Measurements from ENCODE around the gene PDS5B. TPM values are rescaled to one million over a fixed set of nuclear protein-coding genes. Genes with fewer than 3 reads are reported as not detected.

PDS5B gene
- total and polyA plus RNA-seq, 2 experiments from 2014 or later, result 43.9 to 46.5 TPM

DNA sequence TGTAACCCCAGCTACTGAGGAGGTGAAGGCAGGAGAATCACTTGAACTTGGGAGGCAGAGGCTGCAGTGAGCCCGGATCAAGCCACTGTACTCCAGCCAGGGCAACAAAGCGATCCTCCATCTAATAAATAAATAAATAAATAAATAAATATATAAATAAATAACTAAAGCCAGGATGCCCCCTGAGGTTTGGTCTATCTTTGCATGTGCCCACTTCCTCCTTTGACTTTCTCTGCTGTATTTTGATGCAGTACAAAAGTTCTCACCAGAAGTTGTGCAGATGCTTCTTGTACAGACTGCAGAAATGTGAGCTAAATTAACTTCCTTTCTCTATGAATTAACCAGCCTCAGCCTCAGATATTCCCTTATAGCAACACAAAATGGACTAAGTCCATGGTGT, 41.2 kb upstream of the PDS5B start:
- TF ChIP-seq ZNF331 (CRISPR knock-in tag; IDR thresholded peaks at IDR 0.05; ENCODE audit: low read depth) (no peak), STAT1 (IDR thresholded peaks at IDR 0.05; ENCODE audit: unreplicated experiment) (no peak), EZH2 (IDR thresholded peaks at IDR 0.05; ENCODE audit: low read depth, unreplicated experiment) (no peak)
- Histone ChIP-seq H3K4me3 (no peak overlapping the region), H3K36me3 (ENCODE audit: insufficient read depth) (no peaks in the 10 kb centered on the region), H4K20me1 (replicated peaks; ENCODE audit: insufficient read depth) (no peaks in the 10 kb centered on the region), H3K27ac (ENCODE audit: low read depth) (no peak overlapping the region), H3F3A (replicated peaks; ENCODE audit: low read depth) (no peaks in the 10 kb centered on the region), H3K4me1 (ENCODE audit: insufficient read depth) (no peaks in the 10 kb centered on the region), H3K9me2 (ENCODE audit: insufficient read depth) (no peaks in the 10 kb centered on the region), H2AFZ (no peak overlapping the region), H3K4me2 (no peak overlapping the region), H3K27me3 (ENCODE audit: insufficient read depth) (no peaks in the 10 kb centered on the region; the same call in 1 of the 2 replicates), H3K79me2 (replicated peaks; ENCODE audit: insufficient read depth) (no peaks in the 10 kb centered on the region)
- Mint-ChIP-seq H3K4me1 (no peaks in the 10 kb centered on the region), H3K36me3 (ENCODE audit: low read depth) (no peaks in the 10 kb centered on the region), H3K27me3 (ENCODE audit: insufficient read depth, low read depth, poor library complexity) (peaks cover 1% of the 10 kb centered on the region), H3K27ac (no peak overlapping the region), H3K9me3 (no peaks in the 10 kb centered on the region), H3K4me3 (no peak overlapping the region)
- DNase-seq (ENCODE audit: low spot score) (no peak), ATAC-seq (no peak)

DNA sequence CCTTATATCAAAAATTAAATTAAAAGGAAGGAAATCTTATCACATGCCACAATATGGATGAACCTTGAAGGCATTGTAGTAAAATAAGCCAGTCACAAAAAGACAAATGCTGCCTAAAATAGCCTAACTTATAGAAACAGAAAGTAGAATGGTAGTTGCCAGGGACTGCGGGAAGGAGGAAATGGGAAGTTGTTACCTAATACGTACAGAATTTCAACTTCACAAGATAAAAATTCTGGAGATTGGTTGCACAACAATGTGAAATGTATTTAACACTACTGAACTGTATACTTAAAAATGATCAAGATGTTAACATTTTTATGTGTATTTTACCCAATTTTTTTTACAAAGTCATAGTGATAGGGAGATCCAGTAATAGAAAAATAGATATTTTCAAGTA, 37.4 kb upstream of the PDS5B start:
- no peaks in the 10 kb centered on the region for H3K4me1 ChIP-seq (ENCODE audit: insufficient read depth)
- no peaks in the 10 kb centered on the region for H3K36me3 ChIP-seq (ENCODE audit: insufficient read depth)
- H3K4me2 ChIP-seq, result no peak overlapping the region
- Mint-ChIP-seq H3K4me1 (no peaks in the 10 kb centered on the region), H3K9me3 (no peaks in the 10 kb centered on the region), H3K36me3 (ENCODE audit: low read depth) (no peaks in the 10 kb centered on the region), H3K27ac (no peak overlapping the region), H3K27me3 (ENCODE audit: insufficient read depth, low read depth, poor library complexity) (peaks cover 4% of the 10 kb centered on the region), H3K4me3 (no peak overlapping the region)
- no peak overlapping the region for H2AFZ ChIP-seq
- H3K27me3 ChIP-seq (ENCODE audit: insufficient read depth), result no peaks in the 10 kb centered on the region; the same call in 1 of the 2 replicates
- no peaks in the 10 kb centered on the region for H3K9me2 ChIP-seq (ENCODE audit: insufficient read depth)
- no peaks in the 10 kb centered on the region for H4K20me1 ChIP-seq (replicated peaks; ENCODE audit: insufficient read depth)
- H3F3A ChIP-seq (replicated peaks; ENCODE audit: low read depth), result no peaks in the 10 kb centered on the region
- H3K79me2 ChIP-seq (replicated peaks; ENCODE audit: insufficient read depth), result no peaks in the 10 kb centered on the region
- H3K4me3 ChIP-seq, result no peak overlapping the region
- no peak for ATAC-seq
- H3K27ac ChIP-seq (ENCODE audit: low read depth), result no peak overlapping the region
- no peak for DNase-seq (ENCODE audit: low spot score)
- TF ChIP-seq CREB1 (CRISPR knock-in tag; IDR thresholded peaks at IDR 0.05; ENCODE audit: low read depth) (no peak), JUNB (IDR thresholded peaks at IDR 0.05; ENCODE audit: unreplicated experiment) (no peak), POLR2AphosphoS5 (IDR thresholded peaks at IDR 0.05; ENCODE audit: low read depth) (no peak), EZH2 (IDR thresholded peaks at IDR 0.05; ENCODE audit: low read depth, unreplicated experiment) (no peak), STAT1 (IDR thresholded peaks at IDR 0.05; ENCODE audit: unreplicated experiment) (no peak), ZNF114 (CRISPR knock-in tag; IDR thresholded peaks at IDR 0.05) (no peak), NANOG (IDR thresholded peaks at IDR 0.05; ENCODE audit: borderline replicate concordance) (no peak), EZH2phosphoT487 (IDR thresholded peaks at IDR 0.05; ENCODE audit: unreplicated experiment) (no peak)
- TF ChIP-seq, protein P1, sequence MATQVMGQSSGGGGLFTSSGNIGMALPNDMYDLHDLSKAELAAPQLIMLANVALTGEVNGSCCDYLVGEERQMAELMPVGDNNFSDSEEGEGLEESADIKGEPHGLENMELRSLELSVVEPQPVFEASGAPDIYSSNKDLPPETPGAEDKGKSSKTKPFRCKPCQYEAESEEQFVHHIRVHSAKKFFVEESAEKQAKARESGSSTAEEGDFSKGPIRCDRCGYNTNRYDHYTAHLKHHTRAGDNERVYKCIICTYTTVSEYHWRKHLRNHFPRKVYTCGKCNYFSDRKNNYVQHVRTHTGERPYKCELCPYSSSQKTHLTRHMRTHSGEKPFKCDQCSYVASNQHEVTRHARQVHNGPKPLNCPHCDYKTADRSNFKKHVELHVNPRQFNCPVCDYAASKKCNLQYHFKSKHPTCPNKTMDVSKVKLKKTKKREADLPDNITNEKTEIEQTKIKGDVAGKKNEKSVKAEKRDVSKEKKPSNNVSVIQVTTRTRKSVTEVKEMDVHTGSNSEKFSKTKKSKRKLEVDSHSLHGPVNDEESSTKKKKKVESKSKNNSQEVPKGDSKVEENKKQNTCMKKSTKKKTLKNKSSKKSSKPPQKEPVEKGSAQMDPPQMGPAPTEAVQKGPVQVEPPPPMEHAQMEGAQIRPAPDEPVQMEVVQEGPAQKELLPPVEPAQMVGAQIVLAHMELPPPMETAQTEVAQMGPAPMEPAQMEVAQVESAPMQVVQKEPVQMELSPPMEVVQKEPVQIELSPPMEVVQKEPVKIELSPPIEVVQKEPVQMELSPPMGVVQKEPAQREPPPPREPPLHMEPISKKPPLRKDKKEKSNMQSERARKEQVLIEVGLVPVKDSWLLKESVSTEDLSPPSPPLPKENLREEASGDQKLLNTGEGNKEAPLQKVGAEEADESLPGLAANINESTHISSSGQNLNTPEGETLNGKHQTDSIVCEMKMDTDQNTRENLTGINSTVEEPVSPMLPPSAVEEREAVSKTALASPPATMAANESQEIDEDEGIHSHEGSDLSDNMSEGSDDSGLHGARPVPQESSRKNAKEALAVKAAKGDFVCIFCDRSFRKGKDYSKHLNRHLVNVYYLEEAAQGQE (IDR thresholded peaks at IDR 0.05; ENCODE audit: unreplicated experiment), result no peak
- TF ChIP-seq, protein P2, sequence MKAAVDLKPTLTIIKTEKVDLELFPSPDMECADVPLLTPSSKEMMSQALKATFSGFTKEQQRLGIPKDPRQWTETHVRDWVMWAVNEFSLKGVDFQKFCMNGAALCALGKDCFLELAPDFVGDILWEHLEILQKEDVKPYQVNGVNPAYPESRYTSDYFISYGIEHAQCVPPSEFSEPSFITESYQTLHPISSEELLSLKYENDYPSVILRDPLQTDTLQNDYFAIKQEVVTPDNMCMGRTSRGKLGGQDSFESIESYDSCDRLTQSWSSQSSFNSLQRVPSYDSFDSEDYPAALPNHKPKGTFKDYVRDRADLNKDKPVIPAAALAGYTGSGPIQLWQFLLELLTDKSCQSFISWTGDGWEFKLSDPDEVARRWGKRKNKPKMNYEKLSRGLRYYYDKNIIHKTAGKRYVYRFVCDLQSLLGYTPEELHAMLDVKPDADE (IDR thresholded peaks at IDR 0.05), result no peak
- TF ChIP-seq, protein P3, sequence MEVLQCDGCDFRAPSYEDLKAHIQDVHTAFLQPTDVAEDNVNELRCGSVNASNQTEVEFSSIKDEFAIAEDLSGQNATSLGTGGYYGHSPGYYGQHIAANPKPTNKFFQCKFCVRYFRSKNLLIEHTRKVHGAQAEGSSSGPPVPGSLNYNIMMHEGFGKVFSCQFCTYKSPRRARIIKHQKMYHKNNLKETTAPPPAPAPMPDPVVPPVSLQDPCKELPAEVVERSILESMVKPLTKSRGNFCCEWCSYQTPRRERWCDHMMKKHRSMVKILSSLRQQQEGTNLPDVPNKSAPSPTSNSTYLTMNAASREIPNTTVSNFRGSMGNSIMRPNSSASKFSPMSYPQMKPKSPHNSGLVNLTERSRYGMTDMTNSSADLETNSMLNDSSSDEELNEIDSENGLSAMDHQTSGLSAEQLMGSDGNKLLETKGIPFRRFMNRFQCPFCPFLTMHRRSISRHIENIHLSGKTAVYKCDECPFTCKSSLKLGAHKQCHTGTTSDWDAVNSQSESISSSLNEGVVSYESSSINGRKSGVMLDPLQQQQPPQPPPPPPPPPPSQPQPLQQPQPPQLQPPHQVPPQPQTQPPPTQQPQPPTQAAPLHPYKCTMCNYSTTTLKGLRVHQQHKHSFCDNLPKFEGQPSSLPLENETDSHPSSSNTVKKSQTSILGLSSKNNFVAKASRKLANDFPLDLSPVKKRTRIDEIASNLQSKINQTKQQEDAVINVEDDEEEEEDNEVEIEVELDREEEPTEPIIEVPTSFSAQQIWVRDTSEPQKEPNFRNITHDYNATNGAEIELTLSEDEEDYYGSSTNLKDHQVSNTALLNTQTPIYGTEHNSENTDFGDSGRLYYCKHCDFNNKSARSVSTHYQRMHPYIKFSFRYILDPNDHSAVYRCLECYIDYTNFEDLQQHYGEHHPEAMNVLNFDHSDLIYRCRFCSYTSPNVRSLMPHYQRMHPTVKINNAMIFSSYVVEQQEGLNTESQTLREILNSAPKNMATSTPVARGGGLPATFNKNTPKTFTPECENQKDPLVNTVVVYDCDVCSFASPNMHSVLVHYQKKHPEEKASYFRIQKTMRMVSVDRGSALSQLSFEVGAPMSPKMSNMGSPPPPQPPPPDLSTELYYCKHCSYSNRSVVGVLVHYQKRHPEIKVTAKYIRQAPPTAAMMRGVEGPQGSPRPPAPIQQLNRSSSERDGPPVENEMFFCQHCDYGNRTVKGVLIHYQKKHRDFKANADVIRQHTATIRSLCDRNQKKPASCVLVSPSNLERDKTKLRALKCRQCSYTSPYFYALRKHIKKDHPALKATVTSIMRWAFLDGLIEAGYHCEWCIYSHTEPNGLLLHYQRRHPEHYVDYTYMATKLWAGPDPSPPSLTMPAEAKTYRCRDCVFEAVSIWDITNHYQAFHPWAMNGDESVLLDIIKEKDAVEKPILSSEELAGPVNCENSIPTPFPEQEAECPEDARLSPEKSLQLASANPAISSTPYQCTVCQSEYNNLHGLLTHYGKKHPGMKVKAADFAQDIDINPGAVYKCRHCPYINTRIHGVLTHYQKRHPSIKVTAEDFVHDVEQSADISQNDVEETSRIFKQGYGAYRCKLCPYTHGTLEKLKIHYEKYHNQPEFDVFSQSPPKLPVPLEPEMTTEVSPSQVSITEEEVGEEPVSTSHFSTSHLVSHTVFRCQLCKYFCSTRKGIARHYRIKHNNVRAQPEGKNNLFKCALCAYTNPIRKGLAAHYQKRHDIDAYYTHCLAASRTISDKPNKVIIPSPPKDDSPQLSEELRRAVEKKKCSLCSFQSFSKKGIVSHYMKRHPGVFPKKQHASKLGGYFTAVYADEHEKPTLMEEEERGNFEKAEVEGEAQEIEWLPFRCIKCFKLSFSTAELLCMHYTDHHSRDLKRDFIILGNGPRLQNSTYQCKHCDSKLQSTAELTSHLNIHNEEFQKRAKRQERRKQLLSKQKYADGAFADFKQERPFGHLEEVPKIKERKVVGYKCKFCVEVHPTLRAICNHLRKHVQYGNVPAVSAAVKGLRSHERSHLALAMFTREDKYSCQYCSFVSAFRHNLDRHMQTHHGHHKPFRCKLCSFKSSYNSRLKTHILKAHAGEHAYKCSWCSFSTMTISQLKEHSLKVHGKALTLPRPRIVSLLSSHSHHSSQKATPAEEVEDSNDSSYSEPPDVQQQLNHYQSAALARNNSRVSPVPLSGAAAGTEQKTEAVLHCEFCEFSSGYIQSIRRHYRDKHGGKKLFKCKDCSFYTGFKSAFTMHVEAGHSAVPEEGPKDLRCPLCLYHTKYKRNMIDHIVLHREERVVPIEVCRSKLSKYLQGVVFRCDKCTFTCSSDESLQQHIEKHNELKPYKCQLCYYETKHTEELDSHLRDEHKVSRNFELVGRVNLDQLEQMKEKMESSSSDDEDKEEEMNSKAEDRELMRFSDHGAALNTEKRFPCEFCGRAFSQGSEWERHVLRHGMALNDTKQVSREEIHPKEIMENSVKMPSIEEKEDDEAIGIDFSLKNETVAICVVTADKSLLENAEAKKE (CRISPR knock-in tag; IDR thresholded peaks at IDR 0.05), result no peak

Data from GM23338 (cell line).